ENCODE results near the gene PTRH2. TPM values are rescaled to one million over a fixed set of nuclear protein-coding genes. Genes with fewer than 3 reads are reported as not detected.

The PTRH2 gene
- total and polyA plus RNA-seq, 8 donors, result 15.4 to 24.2 (median 22.3) TPM

GRCh38 chr17:59733697-59734096 is 26.5 kb upstream of the PTRH2 start:
- Histone ChIP-seq H3K36me3 (peaks cover 0 to 55% of the 10 kb centered on the region in 2 donors), H3K9me3 (no peaks in the 10 kb centered on the region), H3K4me3 (no peak overlapping the region), H3K27me3 (no peaks in the 10 kb centered on the region), H3K27ac (no peak overlapping the region), H3K4me1 (peaks cover 0 to 18% of the 10 kb centered on the region in 2 donors)
- no peak for DNase-seq
- ATAC-seq, result no peak
- TF ChIP-seq, protein P1, sequence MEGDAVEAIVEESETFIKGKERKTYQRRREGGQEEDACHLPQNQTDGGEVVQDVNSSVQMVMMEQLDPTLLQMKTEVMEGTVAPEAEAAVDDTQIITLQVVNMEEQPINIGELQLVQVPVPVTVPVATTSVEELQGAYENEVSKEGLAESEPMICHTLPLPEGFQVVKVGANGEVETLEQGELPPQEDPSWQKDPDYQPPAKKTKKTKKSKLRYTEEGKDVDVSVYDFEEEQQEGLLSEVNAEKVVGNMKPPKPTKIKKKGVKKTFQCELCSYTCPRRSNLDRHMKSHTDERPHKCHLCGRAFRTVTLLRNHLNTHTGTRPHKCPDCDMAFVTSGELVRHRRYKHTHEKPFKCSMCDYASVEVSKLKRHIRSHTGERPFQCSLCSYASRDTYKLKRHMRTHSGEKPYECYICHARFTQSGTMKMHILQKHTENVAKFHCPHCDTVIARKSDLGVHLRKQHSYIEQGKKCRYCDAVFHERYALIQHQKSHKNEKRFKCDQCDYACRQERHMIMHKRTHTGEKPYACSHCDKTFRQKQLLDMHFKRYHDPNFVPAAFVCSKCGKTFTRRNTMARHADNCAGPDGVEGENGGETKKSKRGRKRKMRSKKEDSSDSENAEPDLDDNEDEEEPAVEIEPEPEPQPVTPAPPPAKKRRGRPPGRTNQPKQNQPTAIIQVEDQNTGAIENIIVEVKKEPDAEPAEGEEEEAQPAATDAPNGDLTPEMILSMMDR (IDR thresholded peaks at IDR 0.05), result no peak
- intact Hi-C loops (cut with DNase I), result no loop called here

GRCh38 chr17:59730268-59730834 is 23.1 kb upstream of the PTRH2 start:
- intact Hi-C loops (cut with DNase I), result no loop called here
- TF ChIP-seq, protein P1 (IDR thresholded peaks at IDR 0.05), result no peak
- Histone ChIP-seq H3K4me1 (peaks cover 7 to 51% of the 10 kb centered on the region in 2 donors), H3K27me3 (no peaks in the 10 kb centered on the region), H3K4me3 (peak overlapping the region in 1 of 2 donors; percentile 16), H3K27ac (peak overlapping the region in 1 of 2 donors; percentile 83), H3K9me3 (no peaks in the 10 kb centered on the region), H3K36me3 (peaks cover 0 to 28% of the 10 kb centered on the region in 2 donors)
- no peak for DNase-seq
- ATAC-seq, result no peak

DNA sequence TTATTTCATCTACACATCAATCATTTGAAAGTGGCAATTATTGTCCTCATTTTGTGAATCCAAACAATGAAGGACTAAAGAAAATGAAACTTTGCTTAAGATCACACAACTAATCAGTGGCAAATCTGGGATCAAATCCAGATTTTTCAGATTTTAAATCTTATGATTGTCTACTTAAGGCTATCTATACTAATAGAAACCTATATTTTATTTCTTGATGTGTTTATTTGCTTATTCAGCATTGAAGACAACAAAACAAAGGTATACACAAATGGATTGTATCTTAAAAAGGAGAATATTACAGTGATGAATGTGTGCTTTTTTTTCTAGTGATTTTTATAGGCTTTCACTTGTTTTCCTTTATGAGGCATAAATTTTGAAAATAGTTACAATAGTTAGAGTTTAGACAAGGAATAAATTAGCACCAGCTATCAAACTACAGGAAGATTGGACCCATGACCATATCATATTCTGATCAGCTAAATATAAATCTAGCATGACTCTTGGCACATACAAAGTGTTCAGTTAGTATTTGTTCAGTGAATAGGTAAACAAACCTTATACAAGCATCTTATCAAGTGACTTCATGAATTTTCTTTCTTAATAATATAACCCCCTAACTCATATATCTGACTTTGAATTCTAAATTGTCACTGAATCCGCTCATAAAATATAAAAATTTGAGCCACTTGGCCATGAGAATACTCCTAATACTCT is 20.7 kb upstream of the PTRH2 start:
- no peaks in the 10 kb centered on the region for H3K9me3 ChIP-seq
- no peak for ATAC-seq
- TF ChIP-seq, protein P1 (IDR thresholded peaks at IDR 0.05), result no peak
- peaks cover 0 to 11% of the 10 kb centered on the region in 2 donors for H3K36me3 ChIP-seq
- intact Hi-C loops (cut with DNase I), result no loop called here
- H3K4me1 ChIP-seq, result peaks cover 18 to 74% of the 10 kb centered on the region in 2 donors
- no peak overlapping the region for H3K4me3 ChIP-seq
- no peak for DNase-seq
- H3K27me3 ChIP-seq, result no peaks in the 10 kb centered on the region
- H3K27ac ChIP-seq, result no peak overlapping the region

GRCh38 chr17:59725691-59726090 is 18.5 kb upstream of the PTRH2 start:
- Histone ChIP-seq H3K27ac (peak overlapping the region; percentile 71 to 78), H3K27me3 (no peaks in the 10 kb centered on the region), H3K36me3 (no peaks in the 10 kb centered on the region), H3K9me3 (no peaks in the 10 kb centered on the region), H3K4me3 (no peak overlapping the region), H3K4me1 (peaks cover 18 to 89% of the 10 kb centered on the region in 2 donors)
- peak; percentile 67 for ATAC-seq
- TF ChIP-seq, protein P1 (IDR thresholded peaks at IDR 0.05), result no peak
- DNase-seq, result peak in 2 of 4 donors; percentile 37 to 63
- intact Hi-C loops (cut with DNase I), result no loop called here

DNA sequence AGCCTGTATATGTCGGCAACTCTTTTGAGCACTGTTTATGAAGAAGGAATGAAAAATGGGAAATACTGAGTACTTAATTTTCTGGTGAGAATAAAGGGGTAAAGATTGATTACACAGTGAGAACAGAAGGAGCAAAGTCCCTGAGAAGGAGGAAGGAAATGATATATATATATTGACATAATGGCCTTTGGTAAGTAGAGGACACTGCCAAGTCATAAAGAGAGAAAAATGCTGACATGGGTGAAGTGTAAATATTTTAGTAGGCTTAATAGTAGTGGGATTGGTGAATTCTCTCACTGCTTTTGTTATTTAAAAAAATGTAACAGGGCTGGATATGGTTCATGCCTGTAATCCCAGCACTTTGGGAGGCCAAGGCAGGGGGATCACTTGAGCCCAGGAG is 16.4 kb upstream of the PTRH2 start:
- DNase-seq (no peak), ATAC-seq (no peak)
- Histone ChIP-seq H3K27ac (peak overlapping the region in 1 of 2 donors; percentile 60), H3K4me3 (no peak overlapping the region), H3K36me3 (no peaks in the 10 kb centered on the region), H3K9me3 (no peaks in the 10 kb centered on the region), H3K27me3 (no peaks in the 10 kb centered on the region), H3K4me1 (peaks cover 18 to 77% of the 10 kb centered on the region in 2 donors)
- intact Hi-C loops (cut with DNase I), result no loop called here
- TF ChIP-seq, protein P1 (IDR thresholded peaks at IDR 0.05), result no peak
